Tibial nerve (tissue), 4 donors: ENCODE results near the gene DPEP2. TPM values are rescaled to one million over a fixed set of nuclear protein-coding genes. Genes with fewer than 3 reads are reported as not detected.
A peak's percentile ranks its signal among the peaks of the same experiment; 100 is the strongest.

Experiments used
- DNase-seq, 2 donors: peaks; one replicate each; pipeline ENCODE4 v3.0.0-alpha.2; 2019; ENCODE audit warnings: low spot score in 2 of 2
- H3K27ac ChIP-seq, 4 donors: fragments of 200-600 bp; sonication (generic) in 3 of 4; one replicate each; pipeline ENCODE4 v1.5.1; 2017 to 2019; ENCODE audit warnings: mild to moderate bottlenecking in 1 of 4
- H3K27me3 ChIP-seq, 2 donors: fragments of 200-600 bp; sonication (generic) in 1 of 2; one replicate each; pipeline versions ENCODE4 v1.5.1 to v1.6.0; 2017 to 2019
- H3K36me3 ChIP-seq, 3 donors: fragments of 200-600 bp; sonication (generic); one replicate each; pipeline ENCODE4 v1.5.1; 2018 to 2019
- H3K4me1 ChIP-seq, 4 donors: fragments of 200-600 bp; sonication (generic) in 3 of 4; one replicate each; pipeline ENCODE4 v1.5.1; 2017 to 2019
- H3K4me3 ChIP-seq, 4 donors: fragments of 200-600 bp; sonication (generic) in 3 of 4; one replicate each; pipeline ENCODE4 v1.5.1; 2017 to 2019; ENCODE audit warnings: mild to moderate bottlenecking in 1 of 4, moderate library complexity in 1 of 4
- H3K9me3 ChIP-seq, 4 donors: fragments of 200-600 bp; sonication (generic) in 3 of 4; one replicate each; pipeline ENCODE4 v1.5.1; 2017 to 2019
- CTCF ChIP-seq, 5 experiments: fragments of 200-600 bp in 3 of 5; fragments of 450-650 bp in 2 of 5; sonication (generic) in 3 of 5; IDR thresholded peaks; one replicate each; pipeline ENCODE4 v1.5.1; 2016 to 2019; ENCODE audit warnings: antibody characterized with exemption in 5 of 5, mild to moderate bottlenecking in 3 of 5, moderate library complexity in 2 of 5
- EP300 ChIP-seq, 2 donors: sonication (generic); formaldehyde crosslinking; IDR thresholded peaks; one replicate each; pipeline ENCODE4 v1.6.1; 2017; ENCODE audit warnings: antibody characterized with exemption in 2 of 2, mild to moderate bottlenecking in 1 of 2
- POLR2A ChIP-seq, 2 donors: fragments of 450-650 bp; IDR thresholded peaks; one replicate each; pipeline ENCODE4 v1.6.1; 2017; ENCODE audit warnings: antibody characterized with exemption in 2 of 2, mild to moderate bottlenecking in 2 of 2, moderate library complexity in 2 of 2
- WGBS, 2 donors: methylation state at CpG; one replicate each; pipeline ENCODE4 v1.1.5; 2018; 5-methylcytosine and 5-hydroxymethylcytosine counted together
- total RNA-seq, 4 donors: library from RNA; depleted of rRNA; stranded (reverse); fragments of >200 nt; gene quantifications; one replicate each; pipeline ENCODE4 v1.1.0, GENCODE V29; 2016

The DPEP2 gene
- total RNA-seq, 4 donors from 2014 or later = 1.0 to 12.6 (median 3.8) TPM

DNA sequence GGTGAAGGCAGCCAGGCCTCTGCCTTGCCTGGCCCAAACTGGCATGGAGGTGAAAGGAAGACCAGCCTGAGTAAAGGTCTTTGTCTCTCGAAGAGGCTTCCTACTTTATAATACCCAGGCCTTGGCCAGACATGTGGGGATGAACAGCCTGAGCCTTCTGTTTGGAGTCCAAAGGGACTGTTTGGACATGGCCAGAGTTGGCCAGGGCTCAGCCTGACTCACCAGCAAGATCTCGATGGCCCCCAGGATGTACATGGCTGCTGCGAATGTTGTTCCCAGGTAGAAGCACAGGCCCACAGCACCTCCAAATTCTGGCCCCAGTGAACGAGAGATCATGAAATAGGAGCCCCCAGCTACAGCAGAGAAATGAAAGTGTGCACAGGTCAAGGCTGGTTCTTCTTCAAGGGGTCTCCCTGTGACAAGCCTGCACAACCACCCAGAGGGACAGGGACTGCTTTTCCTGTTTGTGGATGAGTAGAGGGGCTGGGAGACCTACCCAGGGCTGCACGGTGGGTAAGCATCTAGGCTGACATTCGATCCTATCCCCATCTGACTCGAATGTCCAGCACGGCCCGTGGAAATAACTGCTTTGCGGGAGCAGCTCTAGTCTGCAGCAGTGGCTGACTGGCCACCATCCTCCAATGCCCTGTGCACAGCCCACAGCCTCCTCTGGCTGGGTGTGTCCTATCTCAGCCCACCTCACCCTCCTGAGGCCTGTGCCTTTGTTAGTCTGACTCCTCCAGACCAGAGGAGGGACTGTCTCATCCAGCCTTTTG is 44.7 kb downstream of the DPEP2 start:
- peaks cover 0 to 48% (median 16%) of the 10 kb centered on the region in 4 donors for H3K4me1 ChIP-seq
- H3K36me3 ChIP-seq = peaks cover 7 to 87% (median 10%) of the 10 kb centered on the region in 3 donors
- peak overlapping the region in 1 of 4 donors; percentile 40 for H3K27ac ChIP-seq
- no peaks in the 10 kb centered on the region for H3K27me3 ChIP-seq
- no peaks in the 10 kb centered on the region for H3K9me3 ChIP-seq
- 78 to 85% methylated on average over 8 to 9 of the region's 10 CpGs for WGBS, 2 donors
- no peak overlapping the region for H3K4me3 ChIP-seq
- TF ChIP-seq CTCF (IDR thresholded peaks at IDR 0.05) = no peak
- TF ChIP-seq EP300 (IDR thresholded peaks at IDR 0.05) = no peak
- no peak for TF ChIP-seq POLR2A (IDR thresholded peaks at IDR 0.05)
- DNase-seq = no peak

DNA sequence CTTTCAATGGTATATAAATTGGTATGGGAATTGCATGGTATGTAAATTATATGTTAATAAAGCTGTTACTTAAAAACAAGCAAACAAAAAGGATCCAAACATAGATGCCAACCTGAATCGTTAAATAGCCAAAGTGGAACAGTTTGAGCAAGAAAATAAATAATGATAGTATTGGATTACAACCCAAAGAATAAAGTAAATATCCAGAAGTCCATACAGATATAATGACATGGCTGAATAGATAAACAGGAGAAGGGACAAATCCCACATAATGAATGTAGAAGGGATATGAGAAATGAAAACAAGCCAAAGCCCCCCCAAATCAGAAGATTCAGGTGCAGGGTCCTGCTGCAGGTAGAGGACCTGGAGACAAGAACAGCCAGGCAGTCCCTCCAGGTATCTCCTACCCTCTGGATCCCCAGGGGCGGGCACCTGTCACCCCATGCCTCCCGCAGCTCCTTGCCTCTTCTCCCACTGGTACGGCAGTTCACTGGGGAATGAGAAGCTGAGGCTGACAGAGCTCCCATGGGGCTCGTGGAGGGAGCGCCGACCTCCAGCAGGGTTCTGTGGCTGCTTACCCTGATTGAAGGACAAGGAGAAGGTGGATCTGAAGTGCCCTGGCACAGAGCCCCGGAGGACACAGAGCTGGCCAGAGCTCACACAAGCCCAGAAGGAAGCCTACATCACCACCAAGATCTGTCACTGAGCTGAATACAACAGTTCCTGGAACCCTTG is 45.5 kb downstream of the DPEP2 start:
- TF ChIP-seq POLR2A (IDR thresholded peaks at IDR 0.05) (no peak), EP300 (IDR thresholded peaks at IDR 0.05) (no peak), CTCF (IDR thresholded peaks at IDR 0.05) (no peak)
- peak overlapping the region in 1 of 4 donors; percentile 40 for H3K27ac ChIP-seq
- WGBS, 2 donors = 83 to 93% methylated on average over 8 of the region's 8 CpGs
- H3K9me3 ChIP-seq = no peaks in the 10 kb centered on the region
- H3K27me3 ChIP-seq = no peaks in the 10 kb centered on the region
- H3K36me3 ChIP-seq = peaks cover 10 to 87% (median 13%) of the 10 kb centered on the region in 3 donors
- no peak for DNase-seq
- H3K4me1 ChIP-seq = peaks cover 0 to 40% (median 10%) of the 10 kb centered on the region in 4 donors
- H3K4me3 ChIP-seq = no peak overlapping the region

DNA sequence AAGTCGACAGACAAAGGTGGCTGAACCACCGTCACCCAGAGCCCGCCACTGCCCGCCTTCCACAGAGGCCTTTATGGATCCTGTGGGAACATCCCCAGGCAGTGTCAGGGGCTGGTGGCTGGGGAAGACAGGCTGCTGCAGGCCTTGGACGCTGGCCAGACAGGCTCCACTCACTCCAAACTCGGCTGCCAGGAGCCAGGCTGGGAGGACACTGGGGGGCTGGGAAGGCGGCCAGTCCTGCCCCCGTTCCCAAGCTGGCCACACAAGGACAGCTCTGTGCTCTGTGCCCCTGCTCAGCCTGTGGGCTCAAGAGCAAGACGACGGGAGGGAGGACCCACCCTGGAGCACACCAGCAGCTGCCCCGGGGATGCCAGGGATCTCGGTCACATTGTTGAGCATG is 47.8 kb downstream of the DPEP2 start:
- Histone ChIP-seq H3K4me3 (no peak overlapping the region), H3K9me3 (no peaks in the 10 kb centered on the region), H3K27ac (peak overlapping the region in 2 of 4 donors; percentile 26 to 74), H3K4me1 (peaks cover 0 to 54% (median 10%) of the 10 kb centered on the region in 4 donors), H3K36me3 (peaks cover 10 to 93% (median 24%) of the 10 kb centered on the region in 3 donors), H3K27me3 (no peaks in the 10 kb centered on the region)
- DNase-seq = no peak
- 40 to 49% methylated on average over 2 to 7 of the region's 12 CpGs for WGBS, 2 donors
- peak in 1 of 2 donors; percentile 12 for TF ChIP-seq POLR2A (IDR thresholded peaks at IDR 0.05)
- peak in 1 of 2 donors; percentile 67 for TF ChIP-seq EP300 (IDR thresholded peaks at IDR 0.05)
- no peak for TF ChIP-seq CTCF (IDR thresholded peaks at IDR 0.05)

- Histone ChIP-seq H3K4me3 (no peak overlapping the region), H3K27ac (peak overlapping the region in 2 of 4 donors; percentile 11 to 74), H3K4me1 (peaks cover 0 to 64% (median 12%) of the 10 kb centered on the region in 4 donors), H3K9me3 (no peaks in the 10 kb centered on the region), H3K36me3 (peaks cover 10 to 93% (median 27%) of the 10 kb centered on the region in 3 donors), H3K27me3 (no peaks in the 10 kb centered on the region)
- TF ChIP-seq EP300 (IDR thresholded peaks at IDR 0.05) (no peak), POLR2A (IDR thresholded peaks at IDR 0.05) (no peak), CTCF (IDR thresholded peaks at IDR 0.05) (no peak)
- 68 to 74% methylated on average over 12 to 14 of the region's 16 CpGs for WGBS, 2 donors
- DNase-seq = no peak
These were observed 48.9 kb downstream of the DPEP2 start for GRCh38 chr16:67950335-67950843.
